HepG2 (cell line): ENCODE results near the gene TP73. TPM values are rescaled to one million over a fixed set of nuclear protein-coding genes. Genes with fewer than 3 reads are reported as not detected.
A peak's percentile ranks its signal among the peaks of the same experiment; 100 is the strongest.

Source experiments
- AKNA ChIP-seq: sonication (generic); formaldehyde crosslinking; IDR thresholded peaks from 2 replicates; pipeline ENCODE4 v1.4.0; 2020; ENCODE audit warnings: missing genetic modification reagents, borderline replicate concordance
- BCL3 ChIP-seq: sonication (generic); formaldehyde crosslinking; IDR thresholded peaks from 2 replicates; pipeline ENCODE4 v1.5.1; 2020; ENCODE audit warnings: mild to moderate bottlenecking, missing genetic modification reagents, moderate library complexity
- CENPBD1 ChIP-seq: sonication (generic); formaldehyde crosslinking; IDR thresholded peaks from 2 replicates; pipeline ENCODE4 v1.8.0; 2022; ENCODE audit warnings: missing genetic modification reagents, low read depth, mild to moderate bottlenecking, borderline replicate concordance
- CENPX ChIP-seq: sonication (generic); formaldehyde crosslinking; IDR thresholded peaks from 2 replicates; pipeline ENCODE4 v1.9.0; 2021; ENCODE audit warnings: mild to moderate bottlenecking, missing genetic modification reagents, moderate library complexity
- HOMEZ ChIP-seq: IDR thresholded peaks from 2 replicates; pipeline ENCODE4 v1.6.1; 2016; ENCODE audit warnings: low read depth
- KLF6 ChIP-seq: IDR thresholded peaks from 2 replicates; pipeline ENCODE4 v1.8.0; 2016; ENCODE audit warnings: missing biosample characterization, missing genetic modification reagents
- MNT ChIP-seq: fragments of 450-650 bp; IDR thresholded peaks from 2 replicates; pipeline ENCODE4 v1.6.1; 2016
- MXD4 ChIP-seq: IDR thresholded peaks from 2 replicates; pipeline ENCODE4 v1.6.1; 2016; ENCODE audit warnings: mild to moderate bottlenecking, missing biosample characterization, missing genetic modification reagents
- NFKB2 ChIP-seq: sonication (generic); formaldehyde crosslinking; IDR thresholded peaks from 2 replicates; pipeline ENCODE4 v1.4.0; 2020; ENCODE audit warnings: missing genetic modification reagents, borderline replicate concordance
- NR2F1 ChIP-seq, 2 experiments: fragments of 450-650 bp in 1 of 2; formaldehyde crosslinking in 1 of 2; IDR thresholded peaks; 2 replicates each; pipeline versions ENCODE4 v1.5.0 to v1.6.1; 2016 to 2020; ENCODE audit warnings: mild to moderate bottlenecking in 1 of 2, missing compliant biosample characterization in 1 of 2, missing genetic modification reagents in 1 of 2, moderate library complexity in 1 of 2
- POLR2G ChIP-seq: fragments of 200-400 bp; formaldehyde crosslinking; IDR thresholded peaks from 2 replicates; pipeline ENCODE4 v1.6.1; 2018; ENCODE audit warnings: mild to moderate bottlenecking, low read depth, low read length, moderate library complexity
- SALL2 ChIP-seq: sonication (generic); formaldehyde crosslinking; IDR thresholded peaks from 2 replicates; pipeline ENCODE4 v1.8.1; 2023; ENCODE audit warnings: mild to moderate bottlenecking, missing genetic modification reagents, inconsistent platforms
- SETDB1 ChIP-seq: sonication (generic); formaldehyde crosslinking; IDR thresholded peaks from 2 replicates; pipeline ENCODE4 v1.5.1; 2020; ENCODE audit warnings: missing genetic modification reagents, mild to moderate bottlenecking, borderline replicate concordance
- SP4 ChIP-seq: sonication (generic); formaldehyde crosslinking; IDR thresholded peaks from 2 replicates; pipeline ENCODE4 v1.8.1; 2023; ENCODE audit warnings: mild to moderate bottlenecking, missing genetic modification reagents
- ZFP36L2 ChIP-seq: sonication (generic); formaldehyde crosslinking; IDR thresholded peaks from 2 replicates; pipeline ENCODE4 v1.4.0; 2020; ENCODE audit warnings: missing genetic modification reagents
- ZNF329 ChIP-seq: sonication (generic); formaldehyde crosslinking; IDR thresholded peaks from 2 replicates; pipeline ENCODE4 v1.9.0; 2021; ENCODE audit warnings: low read depth, mild to moderate bottlenecking, missing genetic modification reagents
- ZNF562 ChIP-seq: sonication (generic); formaldehyde crosslinking; IDR thresholded peaks from 2 replicates; pipeline ENCODE4 v1.8.0; 2022; ENCODE audit warnings: missing genetic modification reagents, borderline replicate concordance
- ZNF776 ChIP-seq: sonication (generic); formaldehyde crosslinking; IDR thresholded peaks from 2 replicates; pipeline ENCODE4 v1.4.0; 2020; ENCODE audit warnings: mild to moderate bottlenecking, missing genetic modification reagents
- polyA plus RNA-seq, 8 experiments: library from polyadenylated mRNA; depleted of rRNA in 3 of 8; stranded (reverse) in 7 of 8; unstranded in 1 of 8; fragments of >200 nt; fragmentation: Illumina TruSeq in 4 of 8; extraction: Trizol in 4 of 8; gene quantifications; 2 replicates each; pipeline versions ENCODE4 v1.2.1 to v1.2.3, GENCODE V29; 2011 to 2016; ENCODE audit warnings: low read depth in 4 of 8, missing spikeins in 1 of 8, mixed read lengths in 1 of 8; ENCODE audit not compliant: insufficient read depth in 1 of 8
- total RNA-seq, 5 experiments: library from RNA; depleted of rRNA; stranded (reverse); fragments of >200 nt; fragmentation: Illumina TruSeq; extraction: Trizol; gene quantifications; 2 replicates each; pipeline ENCODE4 v1.2.3, GENCODE V29; 2016; ENCODE audit warnings: low read depth in 1 of 5

TP73 gene
- total and polyA plus RNA-seq, 2 of the 13 experiments (the other 11 are each of a cell fraction or from before 2014, with no cell fraction given): 0.49 to 1.1 TPM

- TF ChIP-seq AKNA (no peak), NFKB2 (CRISPR knock-in tag) (peak; percentile 74; the same call in 1 of the 2 replicates), SALL2 (CRISPR knock-in tag) (peak; percentile 60), MNT (peak; percentile 88), ZNF776 (CRISPR knock-in tag) (peak; percentile 79; the same call in 1 of the 2 replicates), ZNF562 (CRISPR knock-in tag) (no peak), CENPX (CRISPR knock-in tag) (no peak), CENPBD1 (CRISPR knock-in tag) (no peak), ZFP36L2 (CRISPR knock-in tag) (0 out of 2 replicates have a peak, but pooled peaks have one; percentile 52), BCL3 (peak; percentile 72; the same call in 1 of the 2 replicates), NR2F1 (CRISPR knock-in tag; IDR thresholded peaks at IDR 0.05) (peak in 1 of 2 experiments; percentile 64; a peak in 1 of 4 replicates), POLR2G (no peak), ZNF329 (CRISPR knock-in tag) (no peak), SP4 (CRISPR knock-in tag) (peak; percentile 55; the same call in 1 of the 2 replicates), HOMEZ (CRISPR knock-in tag) (no peak), KLF6 (CRISPR knock-in tag) (no peak), SETDB1 (CRISPR knock-in tag) (no peak), MXD4 (peak; percentile 99)
Measured at GRCh38 chr1:3668585-3669300, 16.4 kb downstream of the TP73 start (continued).
